Gastrocnemius medialis (tissue), 4 donors: Measurements from ENCODE around the gene ZBTB7C.

Source experiments
- CTCF ChIP-seq, 5 experiments: fragments of 450-650 bp in 3 of 5; fragments of 200-600 bp in 2 of 5; sonication (generic) in 2 of 5; IDR thresholded peaks in 4 of 5; conservative IDR thresholded peaks in 1 of 5; 1 replicate in 4 of 5; 2 replicates in 1 of 5; pipeline ENCODE4 v1.5.1; 2016 to 2019; ENCODE audit warnings: antibody characterized with exemption in 5 of 5, mild to moderate bottlenecking in 3 of 5, moderate library complexity in 3 of 5
- POLR2A ChIP-seq, 2 donors: fragments of 450-650 bp; IDR thresholded peaks; one replicate each; pipeline ENCODE4 v1.6.1; 2017; ENCODE audit warnings: antibody characterized with exemption in 2 of 2, mild to moderate bottlenecking in 2 of 2, moderate library complexity in 2 of 2

GRCh38 chr18:48385596-48385995, 23.6 kb downstream of the ZBTB7C start:
- TF ChIP-seq CTCF (IDR thresholded peaks at IDR 0.05 in 4 of 5, conservative IDR thresholded peaks at IDR 0.05 in 1 of 5) (no peak), POLR2A (IDR thresholded peaks at IDR 0.05) (no peak)
